Measurements from ENCODE around the gene SLC15A1. TPM values are rescaled to one million over a fixed set of nuclear protein-coding genes. Genes with fewer than 3 reads are reported as not detected.
A peak's percentile ranks its signal among the peaks of the same experiment; 100 is the strongest.

The SLC15A1 gene
- total RNA-seq, 1 donor from 2014 or later, result not detected

DNA sequence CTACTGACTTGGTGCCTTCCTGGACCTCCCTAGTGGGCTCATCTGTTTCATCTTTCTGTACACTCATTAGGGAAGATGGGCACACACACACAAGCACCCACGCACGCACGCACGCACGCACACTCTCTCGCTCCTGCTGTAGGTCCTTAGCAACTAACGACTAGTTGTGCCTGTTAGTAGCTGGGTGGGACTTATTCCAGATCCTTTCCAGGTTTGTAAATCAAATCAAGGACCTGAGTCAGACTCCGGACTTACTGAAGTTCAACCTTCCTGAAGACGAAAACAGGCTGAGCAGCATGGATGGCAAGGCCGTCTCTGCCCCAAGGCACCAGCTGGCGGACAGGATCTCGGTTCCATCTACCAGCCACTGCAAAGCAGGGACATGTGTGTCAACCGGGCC is 76.2 kb downstream of the SLC15A1 start:
- Mint-ChIP-seq H3K4me1 (ENCODE audit: low read depth) (no peaks in the 10 kb centered on the region), H3K27me3 (ENCODE audit: insufficient read depth) (peaks cover 12% of the 10 kb centered on the region), H3K27ac (no peak overlapping the region), H3K4me3 (no peak overlapping the region), H3K9me3 (no peaks in the 10 kb centered on the region), H3K36me3 (ENCODE audit: low read depth) (no peaks in the 10 kb centered on the region)
- no peak for DNase-seq (ENCODE audit: low spot score)
- intact Hi-C loops (cut with micrococcal nuclease), result loop anchor here (10.0 kb wide), 1 partner anchor 651 kb away; no protein-coding TSS in a partner anchor

DNA sequence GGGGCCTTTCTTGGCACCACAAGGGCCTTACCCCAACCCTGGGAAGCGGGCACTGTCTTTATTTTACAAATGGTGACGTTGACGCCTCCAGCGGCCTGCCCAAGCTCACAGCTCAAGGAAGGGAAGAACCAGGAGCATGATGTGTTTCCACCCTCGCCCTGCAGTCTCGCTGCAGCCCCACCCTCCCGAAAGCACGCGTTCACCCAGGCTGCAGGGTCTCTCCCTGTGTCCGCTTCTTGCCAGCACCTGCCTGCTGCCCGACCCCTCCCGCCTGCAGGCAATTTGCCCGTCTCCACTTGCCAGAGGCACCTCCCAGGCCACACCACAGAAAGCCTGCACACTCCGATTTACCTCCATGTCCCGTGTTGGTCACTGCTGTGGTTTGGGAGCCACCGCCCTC is 76.6 kb downstream of the SLC15A1 start:
- no peak for DNase-seq (ENCODE audit: low spot score)
- H3K4me3 Mint-ChIP-seq, result no peak overlapping the region
- no peak overlapping the region for H3K27ac Mint-ChIP-seq
- H3K9me3 Mint-ChIP-seq, result no peaks in the 10 kb centered on the region
- H3K27me3 Mint-ChIP-seq (ENCODE audit: insufficient read depth), result peaks cover 10% of the 10 kb centered on the region
- intact Hi-C loops (cut with micrococcal nuclease), result loop anchor here (10.0 kb wide), 1 partner anchor 651 kb away; no protein-coding TSS in a partner anchor
- H3K36me3 Mint-ChIP-seq (ENCODE audit: low read depth), result no peaks in the 10 kb centered on the region
- no peaks in the 10 kb centered on the region for H3K4me1 Mint-ChIP-seq (ENCODE audit: low read depth)

DNA sequence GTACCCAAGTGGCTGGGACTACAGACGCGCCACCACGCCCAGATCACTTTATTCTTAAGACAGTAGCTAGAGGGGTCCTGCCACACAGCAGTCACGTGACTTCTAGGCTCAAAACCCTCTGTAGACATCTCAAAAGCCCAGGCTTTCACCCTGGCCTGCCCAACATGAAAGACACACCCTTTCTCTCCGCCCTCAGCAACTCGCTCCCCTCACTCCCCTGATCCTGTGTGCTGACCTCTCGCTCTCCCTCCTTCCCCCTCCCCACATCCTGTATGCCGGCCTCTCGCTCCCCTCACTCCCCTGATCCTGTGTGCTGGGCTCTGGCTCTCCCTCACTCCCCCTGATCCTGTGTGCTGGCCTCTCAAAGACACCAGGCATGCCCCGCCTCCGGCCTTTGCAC is 77.4 kb downstream of the SLC15A1 start:
- no peaks in the 10 kb centered on the region for H3K9me3 Mint-ChIP-seq
- no peaks in the 10 kb centered on the region for H3K4me1 Mint-ChIP-seq (ENCODE audit: low read depth)
- intact Hi-C loops (cut with micrococcal nuclease), result loop anchor here (10.0 kb wide), 1 partner anchor 650 kb away; no protein-coding TSS in a partner anchor
- no peak overlapping the region for H3K27ac Mint-ChIP-seq
- peaks cover 8% of the 10 kb centered on the region for H3K27me3 Mint-ChIP-seq (ENCODE audit: insufficient read depth)
- H3K4me3 Mint-ChIP-seq, result no peak overlapping the region
- DNase-seq (ENCODE audit: low spot score), result no peak
- H3K36me3 Mint-ChIP-seq (ENCODE audit: low read depth), result no peaks in the 10 kb centered on the region

- Mint-ChIP-seq H3K4me3 (no peak overlapping the region), H3K27me3 (ENCODE audit: insufficient read depth) (peaks cover 16% of the 10 kb centered on the region), H3K4me1 (ENCODE audit: low read depth) (no peaks in the 10 kb centered on the region), H3K27ac (no peak overlapping the region), H3K9me3 (no peaks in the 10 kb centered on the region), H3K36me3 (ENCODE audit: low read depth) (no peaks in the 10 kb centered on the region)
- intact Hi-C loops (cut with micrococcal nuclease), result loop anchor here (1.0 to 10.0 kb wide), 4 partner anchors 170 to 648 kb away; no protein-coding TSS in a partner anchor
- DNase-seq (ENCODE audit: low spot score), result peak; percentile 32
These were observed 79.4 kb downstream of the SLC15A1 start for GRCh38 chr13:98672947-98673613.

- Mint-ChIP-seq H3K4me1 (ENCODE audit: low read depth) (peaks cover 15% of the 10 kb centered on the region), H3K4me3 (no peak overlapping the region), H3K27me3 (ENCODE audit: insufficient read depth) (peaks cover 25% of the 10 kb centered on the region), H3K36me3 (ENCODE audit: low read depth) (no peaks in the 10 kb centered on the region), H3K9me3 (no peaks in the 10 kb centered on the region), H3K27ac (no peak overlapping the region)
- intact Hi-C loops (cut with micrococcal nuclease), result no loop called here
- DNase-seq (ENCODE audit: low spot score), result no peak
These were observed 84.3 kb downstream of the SLC15A1 start for GRCh38 chr13:98668155-98668554.

DNA sequence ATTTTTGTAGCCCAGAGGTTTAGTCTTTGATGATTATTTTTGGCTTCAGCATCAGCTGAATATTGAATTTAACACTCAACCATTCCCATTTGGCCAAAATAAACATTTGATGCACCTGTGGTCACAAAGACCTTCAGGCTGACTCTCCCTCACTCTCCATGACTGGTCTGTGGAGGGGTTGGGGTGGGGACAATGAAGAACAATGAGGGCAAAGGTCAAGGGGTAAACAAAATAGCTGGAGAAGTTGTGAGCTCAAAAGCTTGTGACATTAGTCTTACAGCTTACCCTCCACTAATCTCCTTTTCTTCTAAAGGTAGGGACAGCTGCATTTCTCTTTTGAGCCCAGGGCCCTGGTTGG is 86.9 kb downstream of the SLC15A1 start:
- intact Hi-C loops (cut with micrococcal nuclease), result loop anchor here (2.0 kb wide), 1 partner anchor 361 kb away; no protein-coding TSS in a partner anchor
- Mint-ChIP-seq H3K4me1 (ENCODE audit: low read depth) (peaks cover 15% of the 10 kb centered on the region), H3K27ac (no peak overlapping the region), H3K36me3 (ENCODE audit: low read depth) (no peaks in the 10 kb centered on the region), H3K4me3 (no peak overlapping the region), H3K27me3 (ENCODE audit: insufficient read depth) (peaks cover 23% of the 10 kb centered on the region), H3K9me3 (no peaks in the 10 kb centered on the region)
- no peak for DNase-seq (ENCODE audit: low spot score)

- Mint-ChIP-seq H3K4me1 (ENCODE audit: low read depth) (peaks cover 15% of the 10 kb centered on the region), H3K4me3 (no peak overlapping the region), H3K9me3 (no peaks in the 10 kb centered on the region), H3K36me3 (ENCODE audit: low read depth) (no peaks in the 10 kb centered on the region), H3K27ac (no peak overlapping the region), H3K27me3 (ENCODE audit: insufficient read depth) (peaks cover 23% of the 10 kb centered on the region)
- no peak for DNase-seq (ENCODE audit: low spot score)
- intact Hi-C loops (cut with micrococcal nuclease), result loop anchor here (1.0 to 2.0 kb wide), 6 partner anchors 69 to 689 kb away; no protein-coding TSS in a partner anchor
These were observed 87.4 kb downstream of the SLC15A1 start for GRCh38 chr13:98664924-98665637.

DNA sequence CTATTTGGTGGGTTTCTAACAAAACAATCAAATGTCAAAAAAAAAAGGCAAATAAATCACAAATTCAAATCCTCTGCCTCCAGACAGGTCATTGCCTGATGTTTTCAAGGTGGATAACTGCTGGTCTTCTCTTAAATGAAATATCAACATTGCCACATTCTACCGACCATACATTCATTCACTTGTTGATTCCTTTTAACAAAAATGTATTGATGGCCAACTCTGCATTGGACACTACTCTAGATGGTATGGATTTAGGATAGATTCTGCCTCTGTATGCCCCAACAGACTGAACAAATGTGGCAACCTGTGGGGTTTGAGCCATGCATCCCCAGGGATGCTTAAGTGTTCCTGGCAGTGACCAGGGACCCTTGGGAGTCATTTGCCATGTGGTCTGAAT is 88.0 kb downstream of the SLC15A1 start:
- no peak overlapping the region for H3K27ac Mint-ChIP-seq

GRCh38 chr13:98664047-98664446 is 88.4 kb downstream of the SLC15A1 start:
- intact Hi-C loops (cut with micrococcal nuclease), result loop anchor here (1.0 to 2.0 kb wide), 6 partner anchors 68 to 688 kb away; no protein-coding TSS in a partner anchor

More for the DNA sequence above, 88.0 kb downstream of the SLC15A1 start:
- intact Hi-C loops (cut with micrococcal nuclease), result loop anchor here (1.0 to 2.0 kb wide), 6 partner anchors 68 to 688 kb away; no protein-coding TSS in a partner anchor
- Mint-ChIP-seq H3K4me1 (ENCODE audit: low read depth) (peaks cover 15% of the 10 kb centered on the region), H3K4me3 (no peak overlapping the region), H3K9me3 (no peaks in the 10 kb centered on the region), H3K27me3 (ENCODE audit: insufficient read depth) (peaks cover 21% of the 10 kb centered on the region), H3K36me3 (ENCODE audit: low read depth) (no peaks in the 10 kb centered on the region)
- DNase-seq (ENCODE audit: low spot score), result no peak

DNA sequence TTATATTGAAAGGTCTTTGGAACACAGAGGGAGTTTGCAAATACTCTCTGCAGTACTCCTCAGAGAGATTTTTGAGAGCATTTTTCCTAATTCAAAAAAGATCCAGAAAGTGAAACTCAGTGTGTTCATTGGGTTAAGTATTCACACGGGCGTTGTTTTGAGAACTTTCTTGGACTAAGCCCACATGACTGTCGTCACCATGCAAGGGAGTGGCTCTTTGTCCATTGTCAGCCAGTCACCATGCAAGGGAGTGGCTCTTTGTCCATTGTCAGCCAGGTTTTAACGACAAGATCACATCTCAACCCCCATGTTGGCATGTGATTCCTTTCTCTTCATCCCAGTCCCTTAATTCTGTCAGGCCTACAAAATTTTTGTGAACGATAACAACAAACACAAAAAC is 94.3 kb downstream of the SLC15A1 start:
- Mint-ChIP-seq H3K9me3 (no peaks in the 10 kb centered on the region), H3K4me1 (ENCODE audit: low read depth) (peaks cover 4% of the 10 kb centered on the region), H3K36me3 (ENCODE audit: low read depth) (no peaks in the 10 kb centered on the region), H3K27me3 (ENCODE audit: insufficient read depth) (peaks cover 5% of the 10 kb centered on the region), H3K27ac (no peak overlapping the region), H3K4me3 (no peak overlapping the region)
- intact Hi-C loops (cut with micrococcal nuclease), result no loop called here
- DNase-seq (ENCODE audit: low spot score), result no peak

More at GRCh38 chr13:98664047-98664446, 88.4 kb downstream of the SLC15A1 start:
- Mint-ChIP-seq H3K27me3 (ENCODE audit: insufficient read depth) (peaks cover 17% of the 10 kb centered on the region), H3K4me1 (ENCODE audit: low read depth) (peaks cover 15% of the 10 kb centered on the region), H3K4me3 (no peak overlapping the region), H3K27ac (peak overlapping the region; percentile 72), H3K9me3 (no peaks in the 10 kb centered on the region), H3K36me3 (ENCODE audit: low read depth) (no peaks in the 10 kb centered on the region)
- DNase-seq (ENCODE audit: low spot score), result peak; percentile 21

DNA sequence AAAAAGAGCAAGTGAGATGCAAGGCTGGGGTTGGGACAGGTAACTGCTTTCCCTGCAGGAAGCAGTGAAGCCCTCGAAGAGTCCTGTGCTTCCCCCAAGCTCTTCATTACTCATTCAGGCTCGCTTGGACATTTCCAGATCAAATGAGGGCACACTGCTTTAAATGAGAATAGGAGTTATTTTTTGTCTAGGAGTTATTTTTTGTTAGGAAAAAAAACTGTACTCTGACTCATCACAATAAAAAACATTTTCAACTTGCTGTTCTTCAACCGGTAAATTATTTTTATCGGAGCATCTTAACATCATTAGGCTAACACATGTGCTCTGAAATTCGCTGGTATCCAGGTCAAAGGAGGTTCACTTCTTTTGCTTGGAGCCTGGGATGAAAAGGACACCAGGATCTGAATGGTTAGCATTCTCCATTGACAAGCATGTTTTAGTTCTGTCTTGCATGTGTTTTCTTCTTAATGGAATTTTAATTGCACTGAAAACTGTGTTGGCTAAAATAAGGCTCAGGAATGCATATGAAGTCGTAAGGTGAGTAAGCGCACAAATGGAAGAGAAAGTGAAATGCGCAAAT is 94.9 kb downstream of the SLC15A1 start:
- Mint-ChIP-seq H3K27me3 (ENCODE audit: insufficient read depth) (peaks cover 4% of the 10 kb centered on the region), H3K4me3 (no peak overlapping the region), H3K36me3 (ENCODE audit: low read depth) (no peaks in the 10 kb centered on the region), H3K27ac (no peak overlapping the region), H3K9me3 (no peaks in the 10 kb centered on the region), H3K4me1 (ENCODE audit: low read depth) (peaks cover 4% of the 10 kb centered on the region)
- intact Hi-C loops (cut with micrococcal nuclease), result no loop called here
- no peak for DNase-seq (ENCODE audit: low spot score)

DNA sequence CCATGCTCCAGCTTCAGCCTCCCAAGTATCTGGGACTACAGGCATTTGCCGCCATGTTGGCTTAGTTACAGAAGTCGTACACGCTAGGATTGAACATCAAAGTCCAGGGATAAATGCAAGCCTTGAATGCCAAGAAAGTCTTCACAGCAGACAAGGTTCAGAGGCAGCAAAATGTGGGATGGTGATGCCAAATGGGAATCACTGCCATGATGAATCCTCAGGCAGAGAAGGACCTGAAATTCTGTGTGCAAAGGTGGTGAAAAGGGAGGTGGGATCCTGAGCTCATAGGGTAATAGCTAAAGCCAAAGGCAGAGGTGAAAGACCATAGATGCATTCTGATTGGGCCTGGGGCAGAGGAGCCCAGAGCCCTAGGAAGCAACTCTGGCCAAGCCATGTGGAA is 96.2 kb downstream of the SLC15A1 start:
- no peaks in the 10 kb centered on the region for H3K36me3 Mint-ChIP-seq (ENCODE audit: low read depth)
- H3K9me3 Mint-ChIP-seq, result no peaks in the 10 kb centered on the region
- H3K4me1 Mint-ChIP-seq (ENCODE audit: low read depth), result peaks cover 4% of the 10 kb centered on the region
- H3K4me3 Mint-ChIP-seq, result no peak overlapping the region
- H3K27me3 Mint-ChIP-seq (ENCODE audit: insufficient read depth), result peaks cover 3% of the 10 kb centered on the region
- DNase-seq (ENCODE audit: low spot score), result no peak
- intact Hi-C loops (cut with micrococcal nuclease), result no loop called here
- no peak overlapping the region for H3K27ac Mint-ChIP-seq
